Measurements from ENCODE around the gene TAS2R60. TPM values are rescaled to one million over a fixed set of nuclear protein-coding genes. Genes with fewer than 3 reads are reported as not detected.

TAS2R60 gene
- total and polyA plus RNA-seq, 12 donors: 0.42 TPM; not detected in 11

DNA sequence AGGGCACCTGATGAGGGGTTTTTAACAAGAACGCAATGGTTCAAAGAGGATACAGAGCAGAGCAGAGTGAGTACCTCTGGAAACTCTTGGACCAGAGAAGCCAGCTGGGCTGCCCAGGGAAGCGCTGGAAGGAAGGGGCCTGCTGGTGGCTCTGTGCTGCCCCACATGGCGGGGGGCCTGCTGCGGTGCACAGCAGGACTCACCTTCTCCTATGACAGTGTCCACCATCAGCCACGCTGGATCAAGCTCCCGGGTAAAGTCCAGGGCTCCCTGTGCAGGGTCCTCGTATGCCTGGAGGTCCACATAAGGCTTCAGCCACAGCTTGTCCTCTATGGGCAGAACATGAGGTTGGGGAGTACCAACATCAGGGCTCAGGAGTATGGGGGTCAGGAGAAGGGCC lies 47.1 kb upstream of the TAS2R60 start:
- TF ChIP-seq, protein P1, sequence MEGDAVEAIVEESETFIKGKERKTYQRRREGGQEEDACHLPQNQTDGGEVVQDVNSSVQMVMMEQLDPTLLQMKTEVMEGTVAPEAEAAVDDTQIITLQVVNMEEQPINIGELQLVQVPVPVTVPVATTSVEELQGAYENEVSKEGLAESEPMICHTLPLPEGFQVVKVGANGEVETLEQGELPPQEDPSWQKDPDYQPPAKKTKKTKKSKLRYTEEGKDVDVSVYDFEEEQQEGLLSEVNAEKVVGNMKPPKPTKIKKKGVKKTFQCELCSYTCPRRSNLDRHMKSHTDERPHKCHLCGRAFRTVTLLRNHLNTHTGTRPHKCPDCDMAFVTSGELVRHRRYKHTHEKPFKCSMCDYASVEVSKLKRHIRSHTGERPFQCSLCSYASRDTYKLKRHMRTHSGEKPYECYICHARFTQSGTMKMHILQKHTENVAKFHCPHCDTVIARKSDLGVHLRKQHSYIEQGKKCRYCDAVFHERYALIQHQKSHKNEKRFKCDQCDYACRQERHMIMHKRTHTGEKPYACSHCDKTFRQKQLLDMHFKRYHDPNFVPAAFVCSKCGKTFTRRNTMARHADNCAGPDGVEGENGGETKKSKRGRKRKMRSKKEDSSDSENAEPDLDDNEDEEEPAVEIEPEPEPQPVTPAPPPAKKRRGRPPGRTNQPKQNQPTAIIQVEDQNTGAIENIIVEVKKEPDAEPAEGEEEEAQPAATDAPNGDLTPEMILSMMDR (IDR thresholded peaks at IDR 0.05): no peak
- no peak for TF ChIP-seq POLR2A (IDR thresholded peaks at IDR 0.05)
- WGBS, 4 donors: 72 to 85% (median 81%) methylated on average over 4 to 7 of the region's 7 CpGs
- H3K27ac ChIP-seq: peak overlapping the region in 1 of 5 donors; percentile 29
- H3K4me1 ChIP-seq (replicated peaks in 1 of 2): peaks cover 11 to 28% of the 10 kb centered on the region in 2 donors
- peaks cover 0 to 3% of the 10 kb centered on the region in 2 donors for H3K36me3 ChIP-seq (replicated peaks in 1 of 2)
- H3K9me3 ChIP-seq (replicated peaks in 1 of 3): no peaks in the 10 kb centered on the region
- intact Hi-C loops (cut with DNase I): no loop called here
- H3K27me3 ChIP-seq: no peaks in the 10 kb centered on the region
- no peak overlapping the region for H3K4me3 ChIP-seq
- DNase-seq: no peak

DNA sequence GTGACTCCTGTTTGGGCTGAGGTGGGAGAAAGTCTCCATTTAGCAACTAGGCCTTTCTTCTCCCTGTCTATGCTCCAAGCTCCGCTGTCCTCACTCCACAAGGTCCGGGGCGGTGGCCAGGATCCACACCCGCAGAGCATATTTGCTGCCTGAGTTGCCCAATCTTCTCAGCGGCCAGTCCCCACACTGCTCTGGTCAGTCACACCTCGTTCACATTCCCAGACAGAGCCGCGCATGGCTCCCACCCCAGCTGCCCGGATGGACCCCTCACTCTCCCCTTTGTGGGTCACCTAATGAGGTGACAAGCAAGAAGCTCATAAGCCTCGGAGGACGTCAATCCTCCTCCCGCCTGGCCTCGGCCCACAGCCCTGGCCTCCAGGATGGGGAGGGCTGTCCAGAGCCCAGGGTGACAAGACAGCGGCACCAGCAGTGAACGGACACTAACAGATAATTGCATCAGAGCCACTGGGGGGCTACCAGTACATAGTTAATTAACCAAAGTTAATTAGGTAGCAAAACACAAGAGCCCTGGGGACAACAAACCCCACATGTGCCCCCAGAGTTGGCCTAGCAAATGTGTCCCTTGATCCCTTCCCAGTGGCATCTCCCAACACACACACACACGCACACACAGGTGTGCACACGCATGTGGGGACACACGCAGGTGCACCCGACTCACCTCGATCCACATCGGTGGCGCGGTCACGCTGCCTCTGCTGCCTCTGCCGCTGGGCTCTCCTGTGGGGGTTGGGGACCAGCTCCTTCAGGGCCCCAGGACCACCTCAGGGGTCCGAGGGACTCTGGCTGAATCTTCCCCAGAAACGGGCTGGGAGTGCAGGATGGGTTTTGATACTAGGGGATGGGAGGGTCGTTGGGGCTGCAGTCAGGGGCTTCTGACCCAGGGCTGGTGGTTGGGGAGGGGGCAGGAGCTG lies 46.4 kb upstream of the TAS2R60 start:
- peaks cover 11 to 20% of the 10 kb centered on the region in 2 donors for H3K4me1 ChIP-seq (replicated peaks in 1 of 2)
- peak in 1 of 7 donors; percentile 42 for DNase-seq
- intact Hi-C loops (cut with DNase I): no loop called here
- no peak overlapping the region for H3K4me3 ChIP-seq
- H3K36me3 ChIP-seq (replicated peaks in 1 of 2): no peaks in the 10 kb centered on the region
- no peaks in the 10 kb centered on the region for H3K27me3 ChIP-seq
- no peak overlapping the region for H3K27ac ChIP-seq
- 86 to 92% (median 87%) methylated on average over 21 to 28 of the region's 28 CpGs for WGBS, 4 donors
- TF ChIP-seq, protein P1 (IDR thresholded peaks at IDR 0.05): no peak
- no peak for TF ChIP-seq POLR2A (IDR thresholded peaks at IDR 0.05)
- no peaks in the 10 kb centered on the region for H3K9me3 ChIP-seq (replicated peaks in 1 of 3)

DNA sequence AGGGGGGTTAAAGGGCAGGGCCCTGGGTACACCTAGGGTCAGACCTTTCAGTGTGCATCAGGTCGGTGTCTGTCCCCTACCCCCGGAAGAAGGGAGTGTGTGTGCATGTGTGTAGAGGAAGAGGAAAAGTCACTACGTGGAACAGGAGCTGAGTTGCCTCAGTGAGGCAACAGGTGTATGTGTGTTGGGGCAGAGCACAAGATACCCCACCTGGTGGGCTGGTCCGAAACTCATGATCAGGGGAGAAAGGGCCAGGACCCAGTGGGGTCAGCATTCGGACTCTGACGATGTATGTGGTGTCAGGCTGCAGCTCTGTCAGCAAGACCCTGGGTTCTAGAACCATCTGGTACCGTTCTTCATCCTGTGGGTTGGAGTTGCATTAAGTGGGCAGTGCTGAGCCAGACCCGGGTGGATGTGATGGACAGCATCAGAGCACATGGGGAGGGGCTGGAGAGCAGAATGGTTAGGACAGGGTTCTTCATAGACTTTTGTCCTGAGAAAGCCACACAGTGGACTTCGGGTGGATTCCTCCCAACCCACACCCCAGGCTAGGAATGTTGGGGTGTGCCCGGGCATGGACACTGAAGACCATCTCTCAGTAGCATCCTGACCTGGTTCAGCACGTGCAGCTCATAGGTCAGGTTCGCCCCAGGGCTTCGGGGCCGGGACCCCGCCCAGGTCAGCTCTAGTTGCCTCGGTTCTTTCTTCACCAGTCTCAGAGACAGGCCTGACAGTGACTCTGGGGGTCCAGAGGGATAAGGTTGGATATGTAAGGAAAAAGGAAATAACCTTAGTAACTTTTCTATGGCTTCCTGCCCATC lies 45.3 kb upstream of the TAS2R60 start:
- intact Hi-C loops (cut with DNase I): no loop called here
- peak in 1 of 7 donors; percentile 42 for DNase-seq
- Histone ChIP-seq H3K4me1 (replicated peaks in 1 of 2) (peaks cover 11 to 16% of the 10 kb centered on the region in 2 donors), H3K36me3 (replicated peaks in 1 of 2) (no peaks in the 10 kb centered on the region), H3K27ac (no peak overlapping the region), H3K27me3 (no peaks in the 10 kb centered on the region), H3K4me3 (no peak overlapping the region), H3K9me3 (replicated peaks in 1 of 3) (no peaks in the 10 kb centered on the region)
- TF ChIP-seq POLR2A (IDR thresholded peaks at IDR 0.05): no peak
- TF ChIP-seq, protein P1 (IDR thresholded peaks at IDR 0.05): no peak
- 87 to 90% (median 89%) methylated on average over 13 to 16 of the region's 16 CpGs for WGBS, 4 donors

DNA sequence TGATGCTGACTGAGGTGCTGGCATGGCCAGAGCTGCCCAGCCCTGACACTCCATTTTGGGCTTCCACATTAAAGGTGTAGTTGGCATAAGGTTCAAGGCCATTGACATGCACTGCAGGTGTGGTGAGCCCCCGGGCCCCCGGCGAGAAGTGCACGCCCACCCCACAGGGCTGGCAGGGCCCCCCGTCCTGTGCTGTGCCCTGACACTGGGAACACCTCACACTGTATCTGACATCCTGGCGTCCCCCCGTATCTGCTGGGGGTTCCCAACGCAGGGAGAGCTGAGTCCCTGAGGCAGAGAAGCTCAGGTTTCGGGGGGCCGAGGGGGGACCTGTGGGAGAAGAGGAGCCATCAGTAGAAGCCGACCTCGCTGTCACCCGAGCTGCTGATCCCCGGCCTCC lies 44.6 kb upstream of the TAS2R60 start:
- 85 to 92% (median 90%) methylated on average over 7 to 14 of the region's 14 CpGs for WGBS, 4 donors
- peak in 1 of 7 donors; percentile 24 for DNase-seq
- no peaks in the 10 kb centered on the region for H3K36me3 ChIP-seq (replicated peaks in 1 of 2)
- no peak for TF ChIP-seq POLR2A (IDR thresholded peaks at IDR 0.05)
- TF ChIP-seq, protein P1 (IDR thresholded peaks at IDR 0.05): no peak
- H3K4me3 ChIP-seq: no peak overlapping the region
- peaks cover 11 to 12% of the 10 kb centered on the region in 2 donors for H3K4me1 ChIP-seq (replicated peaks in 1 of 2)
- intact Hi-C loops (cut with DNase I): no loop called here
- H3K27me3 ChIP-seq: no peaks in the 10 kb centered on the region
- H3K9me3 ChIP-seq (replicated peaks in 1 of 3): no peaks in the 10 kb centered on the region
- H3K27ac ChIP-seq: no peak overlapping the region
